ENCODE data around the gene KCTD11. TPM values are rescaled to one million over a fixed set of nuclear protein-coding genes. Genes with fewer than 3 reads are reported as not detected.

Gene KCTD11
- total RNA-seq, 1 experiment from 2014 or later: 5.1 TPM

GRCh38 chr17:7354262-7354843, 2.4 kb downstream of the KCTD11 start:
- H3K36me3 Mint-ChIP-seq (ENCODE audit: insufficient read depth, unreplicated experiment): no peaks in the 10 kb centered on the region
- POLR2A ChIA-PET: no interaction called here
- no peak overlapping the region for H3K4me3 ChIP-seq (ENCODE audit: low read depth, low read length)
- CTCF ChIA-PET: interaction anchor here (0.6 kb wide), 1 partner anchor 73 kb away, joined by 8 read pairs; the partner anchor contains the start of gene SLC2A4
- intact Hi-C loops (cut with micrococcal nuclease; ENCODE audit: unreplicated experiment): loop anchor here (5.0 kb wide), 1 partner anchor 123 kb away; the partner anchor contains the start of gene ZBTB4
- no TSS peak for BruUV-seq (replicated peaks)
- no peak for TF ChIP-seq CTCF (IDR thresholded peaks at IDR 0.05; ENCODE audit: insufficient read depth in 1 of 2, low read depth in 1 of 2, low read length in 1 of 2, severe bottlenecking in 1 of 2, unreplicated experiment in 1 of 2)
- H3K27ac Mint-ChIP-seq (ENCODE audit: unreplicated experiment): no peak overlapping the region
- H3K4me3 Mint-ChIP-seq (ENCODE audit: unreplicated experiment): no peak overlapping the region
- peaks cover 11% of the 10 kb centered on the region for H3K4me1 Mint-ChIP-seq (ENCODE audit: low read depth, unreplicated experiment)
- H3K36me3 ChIP-seq (ENCODE audit: control insufficient read depth, insufficient read depth, low read length): no peaks in the 10 kb centered on the region
- no peak for DNase-seq
- H3K27me3 ChIP-seq (replicated peaks; ENCODE audit: control insufficient read depth, insufficient read depth, low read length): no peaks in the 10 kb centered on the region
- no peaks in the 10 kb centered on the region for H3K9me3 Mint-ChIP-seq (ENCODE audit: unreplicated experiment)
- H3K9me3 ChIP-seq: no peaks in the 10 kb centered on the region
- peaks cover 3% of the 10 kb centered on the region; the same call in 1 of the 2 replicates for H3K4me1 ChIP-seq
- no peaks in the 10 kb centered on the region for H3K27me3 Mint-ChIP-seq (ENCODE audit: insufficient read depth, unreplicated experiment)

DNA sequence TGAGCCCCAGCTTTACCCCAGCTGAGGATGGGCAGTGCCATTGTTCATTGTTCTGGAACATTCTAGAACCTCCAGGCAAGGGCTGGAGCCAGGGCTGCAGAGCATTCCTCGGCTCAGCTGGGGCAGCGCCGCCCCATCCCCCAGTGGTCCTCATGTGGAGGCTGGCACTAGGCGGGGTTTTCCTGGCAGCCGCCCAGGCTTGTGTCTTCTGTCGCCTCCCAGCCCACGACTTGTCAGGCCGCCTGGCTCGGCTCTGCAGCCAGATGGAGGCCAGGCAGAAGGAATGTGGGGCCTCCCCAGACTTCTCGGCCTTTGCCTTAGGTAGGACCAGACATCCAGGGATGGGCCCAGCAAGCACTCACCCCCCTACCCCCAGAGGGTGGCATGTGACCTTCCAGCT, 3.1 kb downstream of the KCTD11 start, which contains the start of gene TMEM95:
TSS of gene TMEM95 (plus strand) at position 104 of the 400 bp plus-strand sequence. CDS start at position 153, 49 bp downstream.
- ChIA-PET POLR2A (interaction anchor here (0.5 kb wide), 1 partner anchor 85 kb away, joined by 3 read pairs; no protein-coding TSS in a partner anchor), CTCF (interaction anchor here (0.8 kb wide), 1 partner anchor 137 kb away, joined by 3 read pairs; no protein-coding TSS in a partner anchor)
- Histone ChIP-seq H3K4me1 (no peaks in the 10 kb centered on the region), H3K9me3 (no peaks in the 10 kb centered on the region), H3K36me3 (ENCODE audit: control insufficient read depth, insufficient read depth, low read length) (no peaks in the 10 kb centered on the region), H3K4me3 (ENCODE audit: low read depth, low read length) (no peak within 1 kb of the TSS), H3K27me3 (replicated peaks; ENCODE audit: control insufficient read depth, insufficient read depth, low read length) (no peaks in the 10 kb centered on the region)
- no peak for TF ChIP-seq CTCF (IDR thresholded peaks at IDR 0.05; ENCODE audit: insufficient read depth in 1 of 2, low read depth in 1 of 2, low read length in 1 of 2, severe bottlenecking in 1 of 2, unreplicated experiment in 1 of 2)
- H3K4me3 Mint-ChIP-seq (ENCODE audit: unreplicated experiment): no peak within 1 kb of the TSS
- DNase-seq: no peak
- peaks cover 11% of the 10 kb centered on the region for H3K4me1 Mint-ChIP-seq (ENCODE audit: low read depth, unreplicated experiment)
- intact Hi-C loops (cut with micrococcal nuclease; ENCODE audit: unreplicated experiment): loop anchor here (5.0 kb wide), 1 partner anchor 82 kb away; the partner anchor contains the start of genes FGF11 and TMEM102
- H3K27me3 Mint-ChIP-seq (ENCODE audit: insufficient read depth, unreplicated experiment): no peaks in the 10 kb centered on the region
- no TSS peak for BruUV-seq (replicated peaks)
- no peaks in the 10 kb centered on the region for H3K9me3 Mint-ChIP-seq (ENCODE audit: unreplicated experiment)
- H3K36me3 Mint-ChIP-seq (ENCODE audit: insufficient read depth, unreplicated experiment): no peaks in the 10 kb centered on the region
- no peak within 1 kb of the TSS for H3K27ac Mint-ChIP-seq (ENCODE audit: unreplicated experiment)

DNA sequence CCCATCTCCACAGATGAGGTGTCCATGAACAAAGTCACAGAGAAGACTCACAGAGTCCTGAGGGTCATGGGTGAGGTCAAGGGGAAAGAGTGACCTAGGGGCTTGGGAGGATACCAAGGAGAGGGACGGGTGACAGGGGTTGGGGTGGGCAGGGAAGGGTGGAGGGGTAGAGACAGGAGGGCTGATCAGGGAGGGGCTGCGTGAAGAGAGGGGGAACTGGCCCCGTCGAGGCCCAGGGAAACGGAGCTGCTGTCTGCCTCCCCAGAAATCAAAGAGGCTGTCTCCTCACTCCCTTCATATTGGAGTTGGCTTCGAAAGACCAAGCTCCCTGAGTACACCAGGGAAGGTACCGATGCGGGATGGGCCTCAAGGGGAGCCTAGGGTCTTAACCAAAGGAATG, 3.6 kb downstream of the KCTD11 start:
- H3K27ac Mint-ChIP-seq (ENCODE audit: unreplicated experiment): no peak overlapping the region
- TF ChIP-seq CTCF (IDR thresholded peaks at IDR 0.05; ENCODE audit: insufficient read depth in 1 of 2, low read depth in 1 of 2, low read length in 1 of 2, severe bottlenecking in 1 of 2, unreplicated experiment in 1 of 2): no peak
- CTCF ChIA-PET: interaction anchor here (0.8 to 1.5 kb wide), 5 partner anchors 21 to 205 kb away, joined by 3 to 8 read pairs (median 7); partner anchors contain the start of gene TMEM102
- BruUV-seq (replicated peaks): no TSS peak
- peaks cover 11% of the 10 kb centered on the region for H3K4me1 Mint-ChIP-seq (ENCODE audit: low read depth, unreplicated experiment)
- H3K27me3 Mint-ChIP-seq (ENCODE audit: insufficient read depth, unreplicated experiment): no peaks in the 10 kb centered on the region
- H3K4me1 ChIP-seq: no peaks in the 10 kb centered on the region
- H3K9me3 Mint-ChIP-seq (ENCODE audit: unreplicated experiment): no peaks in the 10 kb centered on the region
- intact Hi-C loops (cut with micrococcal nuclease; ENCODE audit: unreplicated experiment): loop anchor here (5.0 kb wide), 1 partner anchor 82 kb away; the partner anchor contains the start of genes FGF11 and TMEM102
- no peaks in the 10 kb centered on the region for H3K36me3 ChIP-seq (ENCODE audit: control insufficient read depth, insufficient read depth, low read length)
- H3K36me3 Mint-ChIP-seq (ENCODE audit: insufficient read depth, unreplicated experiment): no peaks in the 10 kb centered on the region
- POLR2A ChIA-PET: no interaction called here
- no peaks in the 10 kb centered on the region for H3K27me3 ChIP-seq (replicated peaks; ENCODE audit: control insufficient read depth, insufficient read depth, low read length)
- DNase-seq: no peak
- no peaks in the 10 kb centered on the region for H3K9me3 ChIP-seq
- no peak overlapping the region for H3K4me3 Mint-ChIP-seq (ENCODE audit: unreplicated experiment)
- H3K4me3 ChIP-seq (ENCODE audit: low read depth, low read length): no peak overlapping the region

Data from Caco-2 (cell line).